NK-92 (cell line): Measurements from ENCODE around the gene LCN2.
"Not testable (repeated sequence)": the region's sequence is repeated elsewhere in the genome, so short reads cannot be mapped to it uniquely, and the experiment has no call there.

Experiments
- DNase-seq: peaks from one replicate; lab custom pipeline; 2025; ENCODE audit not compliant: unreplicated experiment; lab: John Stamatoyannopoulos, UW

Gene LCN2

GRCh38 chr9:128149001-128149701 is at the start of gene LCN2:
LCN2 (plus strand) TSS chr9:128149453; CDS start chr9:128149526, 73 bp downstream.
- no peak for DNase-seq

- DNase-seq = no peak
Measured at GRCh38 chr9:128099932-128100491, 49.2 kb upstream of the LCN2 start.

- DNase-seq = no peak
Measured at GRCh38 chr9:128100581-128100980, 48.7 kb upstream of the LCN2 start.

GRCh38 chr9:128101231-128101661 is 48.0 kb upstream of the LCN2 start:
- no peak for DNase-seq

- no peak for DNase-seq
Measured at GRCh38 chr9:128101690-128102089, 47.6 kb upstream of the LCN2 start.

- DNase-seq = no peak
Measured at GRCh38 chr9:128102196-128102595, 47.1 kb upstream of the LCN2 start.

GRCh38 chr9:128102861-128103588 is 46.2 kb upstream of the LCN2 start:
- no peak for DNase-seq

- no peak for DNase-seq
Measured at GRCh38 chr9:128103589-128103962, 45.7 kb upstream of the LCN2 start.

GRCh38 chr9:128104171-128104618 is 45.1 kb upstream of the LCN2 start:
- DNase-seq = no peak

GRCh38 chr9:128105538-128106175 is 43.6 kb upstream of the LCN2 start:
- DNase-seq = no peak

GRCh38 chr9:128106181-128106939 is 42.9 kb upstream of the LCN2 start:
- DNase-seq = no peak

GRCh38 chr9:128106940-128107467 is 42.2 kb upstream of the LCN2 start:
- no peak for DNase-seq

- no peak for DNase-seq
Measured at GRCh38 chr9:128107468-128108268, 41.6 kb upstream of the LCN2 start.

GRCh38 chr9:128108269-128109049 is 40.8 kb upstream of the LCN2 start:
- no peak for DNase-seq

GRCh38 chr9:128109050-128109709 is 40.1 kb upstream of the LCN2 start:
- DNase-seq = no peak

- DNase-seq = not testable (repeated sequence)
Measured at GRCh38 chr9:128111726-128112125, 37.5 kb upstream of the LCN2 start.

GRCh38 chr9:128113526-128114325 is 35.5 kb upstream of the LCN2 start:
- DNase-seq = no peak
